CD4-positive, alpha-beta T cell treated with Interleukin-6 at 100 ng/mL for 8 hours (primary cell): ENCODE data around the gene MARK2.

Experiments used
- DNase-seq: peaks from one replicate; pipeline ENCODE4 v3.0.0-alpha.2; 2020; ENCODE audit warnings: mixed read lengths, low spot score

Gene MARK2

GRCh38 chr11:63829823-63830489 is 9.0 kb upstream of the MARK2 start:
- no peak for DNase-seq

GRCh38 chr11:63831326-63831725 is 7.6 kb upstream of the MARK2 start:
- no peak for DNase-seq

- no peak for DNase-seq
Observed at GRCh38 chr11:63832336-63832735, 6.6 kb upstream of the MARK2 start.

GRCh38 chr11:63833048-63833447 is 5.9 kb upstream of the MARK2 start:
- no peak for DNase-seq

- DNase-seq = no peak
Observed at GRCh38 chr11:63834535-63835157, 4.3 kb upstream of the MARK2 start.

GRCh38 chr11:63835158-63835545 is 3.8 kb upstream of the MARK2 start:
- no peak for DNase-seq

GRCh38 chr11:63837027-63837688 is 1.8 kb upstream of the MARK2 start:
- DNase-seq = peak; percentile 81

- no peak for DNase-seq
Observed at GRCh38 chr11:63837739-63838138, 1.2 kb upstream of the MARK2 start.

- no peak for DNase-seq
Observed at GRCh38 chr11:63838150-63838677, 696 bp upstream of the MARK2 start.

- DNase-seq = no peak
Observed at GRCh38 chr11:63839508-63840355, 822 bp downstream of the MARK2 start.

GRCh38 chr11:63840356-63841060 is 1.6 kb downstream of the MARK2 start:
- DNase-seq = no peak

- no peak for DNase-seq
Observed at GRCh38 chr11:63841554-63841953, 2.6 kb downstream of the MARK2 start.

- DNase-seq = no peak
Observed at GRCh38 chr11:63843041-63843440, 4.1 kb downstream of the MARK2 start.

- DNase-seq = no peak
Observed at GRCh38 chr11:63844836-63845235, 5.9 kb downstream of the MARK2 start.

- DNase-seq = no peak
Observed at GRCh38 chr11:63845303-63845702, 6.4 kb downstream of the MARK2 start.

- DNase-seq = no peak
Observed at GRCh38 chr11:63845911-63846310, 7.0 kb downstream of the MARK2 start.

- no peak for DNase-seq
Observed at GRCh38 chr11:63846897-63847296, 8.0 kb downstream of the MARK2 start.

GRCh38 chr11:63847363-63847762 is 8.5 kb downstream of the MARK2 start:
- DNase-seq = no peak

- DNase-seq = no peak
Observed at GRCh38 chr11:63849691-63850090, 10.8 kb downstream of the MARK2 start.

GRCh38 chr11:63850920-63851319 is 12.0 kb downstream of the MARK2 start:
- DNase-seq = no peak

GRCh38 chr11:63851364-63851763 is 12.5 kb downstream of the MARK2 start:
- no peak for DNase-seq

- DNase-seq = no peak
Observed at GRCh38 chr11:63853476-63853875, 14.6 kb downstream of the MARK2 start.
